LoVo (cell line): Measurements from ENCODE around the gene PRR32.
A peak's percentile ranks its signal among the peaks of the same experiment; 100 is the strongest.
"Not testable (repeated sequence)": the region's sequence is repeated elsewhere in the genome, so short reads cannot be mapped to it uniquely, and the experiment has no call there.

Experiments used
- DNase-seq: peaks from one replicate; pipeline ENCODE4 v3.0.0-alpha.2; 2016; ENCODE audit warnings: low spot score

Gene PRR32

GRCh38 chrX:126819429-126819828 is at the start of gene PRR32:
PRR32 (plus strand) TSS chrX:126819729; CDS start chrX:126819844, 115 bp downstream.
- no peak for DNase-seq

- peak; percentile 6 for DNase-seq
Observed at GRCh38 chrX:126770179-126770578, 49.4 kb upstream of the PRR32 start.

DNA sequence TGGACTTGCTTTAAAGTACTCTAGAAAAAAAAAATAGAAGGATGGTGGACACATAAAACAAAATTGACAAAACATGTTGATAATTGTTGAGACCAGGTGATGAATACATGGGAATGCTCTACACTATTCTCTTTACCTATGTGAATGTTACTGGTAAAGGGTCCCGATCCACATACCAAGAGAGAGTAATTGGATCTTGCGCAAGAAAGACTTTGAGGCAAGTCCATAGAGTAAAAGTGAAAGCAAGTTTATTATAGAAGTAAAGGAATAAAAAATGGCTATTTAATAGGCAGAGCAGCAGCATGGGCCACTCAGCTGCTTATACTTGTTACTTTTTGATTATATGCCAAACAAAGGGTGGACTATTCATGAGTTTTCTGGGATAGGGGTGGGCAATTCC is 34.0 kb upstream of the PRR32 start:
- DNase-seq, result no peak

GRCh38 chrX:126799059-126799458 is 20.5 kb upstream of the PRR32 start:
- no peak for DNase-seq

- DNase-seq, result not testable (repeated sequence)
Observed at GRCh38 chrX:126806784-126807183, 12.7 kb upstream of the PRR32 start.

DNA sequence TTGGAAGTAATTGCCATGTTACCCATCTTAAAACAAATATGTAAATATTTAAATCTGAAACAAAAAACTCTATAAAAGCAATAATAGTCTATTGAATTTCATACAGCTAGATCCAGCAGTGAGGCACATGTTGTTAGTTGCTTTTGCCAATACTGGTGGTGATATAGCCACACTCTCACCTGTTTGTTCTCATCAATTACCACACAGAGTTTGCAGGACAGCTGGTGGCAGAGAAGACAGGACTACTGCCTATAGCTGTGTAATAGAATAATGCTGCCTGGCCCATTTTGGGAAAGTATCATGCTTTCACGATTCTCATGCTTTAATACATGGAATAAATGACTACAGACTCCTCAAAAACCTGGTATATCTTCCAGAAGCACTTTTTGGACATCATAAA is 3.7 kb upstream of the PRR32 start:
- DNase-seq, result no peak

DNA sequence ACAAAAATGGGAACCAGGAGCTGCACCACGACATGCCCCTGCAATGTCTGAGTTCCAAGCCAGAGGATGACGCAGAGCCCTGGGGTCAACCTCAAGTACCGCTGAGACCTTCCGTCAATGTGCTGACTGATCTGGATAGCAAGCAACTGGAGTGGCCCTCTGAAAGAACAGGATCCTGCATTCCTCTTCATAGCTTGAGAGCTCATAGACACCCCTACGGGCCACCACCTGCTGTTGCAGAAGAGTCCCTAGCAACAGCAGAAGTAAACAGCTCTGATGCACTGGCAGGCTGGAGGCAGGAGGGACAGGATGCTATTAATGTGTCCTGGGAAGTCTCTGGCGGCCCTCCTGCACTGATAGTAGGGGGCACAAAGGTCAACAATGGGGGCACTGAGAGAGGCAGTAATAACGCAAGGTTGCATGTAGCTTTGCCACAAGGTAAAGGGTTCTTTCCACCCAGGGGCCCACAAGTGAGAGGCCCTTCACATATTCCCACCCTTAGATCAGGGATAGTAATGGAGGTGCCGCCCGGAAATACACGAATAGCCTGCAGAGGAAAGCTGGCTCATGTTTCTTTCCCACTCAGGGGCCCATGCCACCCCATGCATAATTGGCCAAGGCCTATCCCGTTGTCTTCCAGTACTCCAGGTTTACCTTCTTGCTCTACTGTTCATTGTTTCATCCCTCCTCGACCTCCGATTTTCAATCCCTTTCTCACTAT is 1.3 kb downstream of the PRR32 start:
- no peak for DNase-seq

DNA sequence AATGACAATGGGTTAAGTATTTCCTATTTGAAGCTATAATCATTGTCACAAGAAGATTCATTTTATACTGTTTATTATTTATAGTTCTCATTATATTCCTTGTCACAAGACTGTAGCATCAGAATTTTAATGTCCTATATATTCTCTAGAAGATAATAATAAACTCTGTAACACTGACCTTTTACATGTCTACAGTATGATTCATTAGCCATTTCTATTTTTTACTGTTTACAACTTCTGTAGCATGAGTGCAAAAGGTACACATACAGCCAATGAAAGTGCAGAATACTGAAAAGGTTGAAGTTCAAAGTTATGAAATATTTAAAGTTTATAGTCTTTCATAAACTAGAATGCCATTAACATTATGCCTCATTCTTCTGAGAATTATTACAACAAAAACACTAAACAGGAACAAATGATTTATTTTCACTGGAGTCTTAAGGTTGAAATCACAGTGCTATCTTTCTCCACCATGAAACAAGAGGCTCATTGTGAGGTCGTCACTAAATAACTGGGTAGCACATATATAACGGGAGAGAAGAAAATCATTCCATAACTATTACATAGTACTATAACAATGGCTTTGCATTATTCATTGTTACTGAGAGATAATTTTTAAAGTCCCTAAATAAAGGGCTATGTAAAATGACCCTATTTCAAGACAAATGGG is 4.9 kb downstream of the PRR32 start:
- no peak for DNase-seq

DNA sequence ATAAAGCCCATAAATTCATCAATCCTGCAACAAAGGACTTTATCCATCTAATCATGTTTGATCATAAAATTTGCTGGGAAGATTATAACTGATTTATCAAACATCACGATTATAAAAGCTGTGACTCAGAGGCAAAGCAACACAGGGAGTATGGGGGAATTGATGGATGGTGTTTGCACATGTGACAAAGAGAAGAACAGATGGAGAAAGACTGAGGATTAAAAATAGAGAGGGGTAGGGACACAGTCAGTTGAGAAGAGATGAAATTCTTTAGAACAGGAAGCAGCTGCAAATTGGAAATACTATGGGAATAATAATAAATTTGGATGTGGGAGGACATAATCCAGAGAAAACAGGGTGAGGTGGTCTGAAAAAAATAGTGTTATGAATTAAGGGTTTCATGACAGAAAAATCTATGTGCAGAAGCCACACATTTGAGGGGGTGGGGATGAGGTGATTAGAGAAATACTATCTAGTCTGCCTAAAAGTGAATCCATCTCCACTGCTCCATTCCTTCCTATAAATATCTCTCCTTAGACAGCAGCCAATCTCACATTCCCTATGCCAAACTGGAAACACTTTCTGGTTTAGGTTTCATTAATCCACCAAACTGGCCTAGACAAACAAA is 6.2 kb downstream of the PRR32 start:
- DNase-seq, result no peak

DNA sequence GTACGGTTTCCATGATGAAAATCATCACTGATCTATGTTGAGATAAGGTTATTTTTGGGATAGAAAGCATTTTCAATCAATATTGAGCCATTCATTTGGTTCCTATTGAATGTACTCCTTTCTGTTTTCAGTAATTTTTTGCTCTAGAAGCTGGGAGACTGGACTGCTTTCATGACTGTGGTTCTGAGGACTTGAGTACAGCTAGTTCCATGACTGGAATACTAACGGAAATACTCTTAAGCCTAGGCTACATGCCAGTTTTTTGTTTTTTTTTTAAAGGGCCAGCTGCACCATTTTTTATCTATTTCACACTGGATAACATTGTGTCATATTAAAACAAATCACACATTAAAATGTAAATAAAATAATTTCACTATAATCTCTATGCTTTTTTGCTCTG is 16.7 kb downstream of the PRR32 start:
- DNase-seq, result no peak

GRCh38 chrX:126847143-126847542 is 27.6 kb downstream of the PRR32 start:
- no peak for DNase-seq

DNA sequence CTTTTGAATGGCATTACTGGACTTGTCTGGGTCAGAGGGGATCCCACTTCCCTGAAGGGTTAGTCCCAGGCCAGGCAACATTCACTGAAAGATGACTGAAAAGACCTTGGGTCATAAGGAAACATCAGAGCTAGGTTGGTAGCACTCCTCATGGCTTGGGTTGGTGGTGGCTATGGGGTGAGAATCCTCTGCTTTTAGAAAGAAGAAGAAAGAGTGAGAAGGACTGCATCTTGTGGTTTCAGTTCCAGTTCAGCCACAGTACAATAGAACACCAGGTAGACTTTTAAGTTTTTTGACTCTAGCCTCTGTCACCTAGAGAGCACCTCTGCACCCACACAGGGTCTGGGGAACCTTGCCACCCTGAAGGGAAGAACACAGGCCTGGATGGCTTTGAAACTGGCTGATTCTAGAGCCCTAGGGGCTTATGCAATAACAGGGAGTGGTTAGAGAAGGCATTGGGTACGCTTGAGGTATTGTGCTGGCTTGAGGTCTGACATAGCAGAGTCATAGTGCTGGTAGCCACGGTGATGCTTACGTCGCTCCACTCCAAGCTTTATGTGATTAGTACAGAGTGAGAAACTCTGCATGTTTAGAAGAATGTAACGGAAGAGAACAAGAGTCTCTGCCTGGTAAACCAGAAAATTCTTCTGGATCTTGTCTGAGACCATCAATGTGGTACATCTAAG is 36.5 kb downstream of the PRR32 start:
- DNase-seq, result no peak
